Measurements from ENCODE around the gene FNTB. TPM values are rescaled to one million over a fixed set of nuclear protein-coding genes. Genes with fewer than 3 reads are reported as not detected.

The FNTB gene
- total RNA-seq, 1 experiment from 2014 or later, result 28.1 TPM

- Histone ChIP-seq H3K9ac (ENCODE audit: low read length) (no peak overlapping the region), H3K79me2 (ENCODE audit: low read length) (peaks cover 90% of the 10 kb centered on the region), H3F3A (ENCODE audit: low read length, unreplicated experiment) (peaks cover 8% of the 10 kb centered on the region), H3K9me3 (ENCODE audit: low read length) (no peaks in the 10 kb centered on the region), H3K4me3 (ENCODE audit: low read length) (no peak overlapping the region), H3K4me2 (ENCODE audit: low read length) (no peak overlapping the region), H3K27me3 (ENCODE audit: low read length) (no peaks in the 10 kb centered on the region), H4K20me1 (ENCODE audit: low read length) (no peaks in the 10 kb centered on the region), H3K36me3 (ENCODE audit: low read depth, low read length) (no peaks in the 10 kb centered on the region; the same call in 1 of the 2 replicates), H3K4me1 (ENCODE audit: insufficient read depth, low read length) (peaks cover 23% of the 10 kb centered on the region), H2AFZ (ENCODE audit: low read length) (no peak overlapping the region), H3K9me2 (replicated peaks; ENCODE audit: low read length) (no peaks in the 10 kb centered on the region), H3K27ac (ENCODE audit: low read length) (no peak overlapping the region)
- TF ChIP-seq CTCF (conservative IDR thresholded peaks at IDR 0.05; ENCODE audit: low read depth, low read length) (no peak), EZH2 (IDR thresholded peaks at IDR 0.05; ENCODE audit: low read length, unreplicated experiment) (no peak), EZH2phosphoT487 (IDR thresholded peaks at IDR 0.05; ENCODE audit: borderline replicate concordance, low read length) (no peak)
- intact Hi-C loops (cut with micrococcal nuclease), result no loop called here
- DNase-seq, result no peak
- CTCF ChIA-PET, result no interaction called here
- ATAC-seq, result no peak
- POLR2A ChIA-PET (ENCODE audit: unreplicated experiment), result interaction anchor here (0.6 kb wide), 1 partner anchor 82 kb away, joined by 6 read pairs; no protein-coding TSS in a partner anchor
- BruUV-seq (replicated peaks), result no TSS peak
Observed at GRCh38 chr14:64993266-64993930, 6.7 kb downstream of the FNTB start.

- no TSS peak for BruUV-seq (replicated peaks)
- ChIA-PET CTCF (interaction anchor here (1.6 kb wide), 1 partner anchor 25 kb away, joined by 12 read pairs; no protein-coding TSS in a partner anchor), POLR2A (ENCODE audit: unreplicated experiment) (no interaction called here)
- Histone ChIP-seq H3K4me2 (ENCODE audit: low read length) (no peak overlapping the region), H3K9ac (ENCODE audit: low read length) (no peak overlapping the region), H3K27ac (ENCODE audit: low read length) (no peak overlapping the region), H2AFZ (ENCODE audit: low read length) (no peak overlapping the region), H3K9me3 (ENCODE audit: low read length) (no peaks in the 10 kb centered on the region), H3K36me3 (ENCODE audit: low read depth, low read length) (no peaks in the 10 kb centered on the region; the same call in 1 of the 2 replicates), H3K27me3 (ENCODE audit: low read length) (no peaks in the 10 kb centered on the region), H3K79me2 (ENCODE audit: low read length) (peaks cover 86% of the 10 kb centered on the region), H3K4me1 (ENCODE audit: insufficient read depth, low read length) (peaks cover 30% of the 10 kb centered on the region), H3K9me2 (replicated peaks; ENCODE audit: low read length) (no peaks in the 10 kb centered on the region), H3F3A (ENCODE audit: low read length, unreplicated experiment) (peaks cover 9% of the 10 kb centered on the region), H4K20me1 (ENCODE audit: low read length) (no peaks in the 10 kb centered on the region), H3K4me3 (ENCODE audit: low read length) (no peak overlapping the region)
- ATAC-seq, result no peak
- TF ChIP-seq CTCF (conservative IDR thresholded peaks at IDR 0.05; ENCODE audit: low read depth, low read length) (no peak), EZH2phosphoT487 (IDR thresholded peaks at IDR 0.05; ENCODE audit: borderline replicate concordance, low read length) (no peak), EZH2 (IDR thresholded peaks at IDR 0.05; ENCODE audit: low read length, unreplicated experiment) (no peak)
- no peak for DNase-seq
- intact Hi-C loops (cut with micrococcal nuclease), result no loop called here
Observed at GRCh38 chr14:64994540-64994939, 7.8 kb downstream of the FNTB start.

- Histone ChIP-seq H3K9ac (ENCODE audit: low read length) (no peak overlapping the region), H3F3A (ENCODE audit: low read length, unreplicated experiment) (peaks cover 9% of the 10 kb centered on the region), H3K9me3 (ENCODE audit: low read length) (no peaks in the 10 kb centered on the region), H4K20me1 (ENCODE audit: low read length) (no peaks in the 10 kb centered on the region), H3K27ac (ENCODE audit: low read length) (no peak overlapping the region), H3K79me2 (ENCODE audit: low read length) (peaks cover 86% of the 10 kb centered on the region), H3K4me3 (ENCODE audit: low read length) (no peak overlapping the region), H3K27me3 (ENCODE audit: low read length) (no peaks in the 10 kb centered on the region), H3K9me2 (replicated peaks; ENCODE audit: low read length) (no peaks in the 10 kb centered on the region), H3K4me1 (ENCODE audit: insufficient read depth, low read length) (peaks cover 35% of the 10 kb centered on the region), H3K4me2 (ENCODE audit: low read length) (no peak overlapping the region), H3K36me3 (ENCODE audit: low read depth, low read length) (no peaks in the 10 kb centered on the region), H2AFZ (ENCODE audit: low read length) (no peak overlapping the region)
- intact Hi-C loops (cut with micrococcal nuclease), result no loop called here
- DNase-seq, result no peak
- no TSS peak for BruUV-seq (replicated peaks)
- TF ChIP-seq EZH2phosphoT487 (IDR thresholded peaks at IDR 0.05; ENCODE audit: borderline replicate concordance, low read length) (no peak), EZH2 (IDR thresholded peaks at IDR 0.05; ENCODE audit: low read length, unreplicated experiment) (no peak), CTCF (conservative IDR thresholded peaks at IDR 0.05; ENCODE audit: low read depth, low read length) (no peak)
- CTCF ChIA-PET, result interaction anchor here (1.6 kb wide), 1 partner anchor 25 kb away, joined by 12 read pairs; no protein-coding TSS in a partner anchor
- POLR2A ChIA-PET (ENCODE audit: unreplicated experiment), result interaction anchor here (0.6 kb wide), 1 partner anchor 26 kb away, joined by 5 read pairs; no protein-coding TSS in a partner anchor
- no peak for ATAC-seq
Observed at GRCh38 chr14:64995291-64995690, 8.6 kb downstream of the FNTB start.

All from PC-3 (cell line).